Upper lobe of right lung (tissue), 1 donor: Measurements from ENCODE around the gene PLA2G4A. TPM values are rescaled to one million over a fixed set of nuclear protein-coding genes. Genes with fewer than 3 reads are reported as not detected.

ENCODE experiments used
- ATAC-seq: fragments of 200-7000 bp; cut with Tn5 transposase; one replicate; pipeline ENCODE4 v1.9.1; 2020; ENCODE audit warnings: mild to moderate bottlenecking, moderate library complexity
- DNase-seq: peaks from one replicate; pipeline ENCODE4 v3.0.0-alpha.2; 2020
- H3K27ac ChIP-seq: fragments of 200-600 bp; one replicate; pipeline ENCODE4 v1.8.0; 2022
- H3K27me3 ChIP-seq: fragments of 200-600 bp; one replicate; pipeline ENCODE4 v1.8.0; 2022; ENCODE audit warnings: mild to moderate bottlenecking
- H3K36me3 ChIP-seq: fragments of 200-600 bp; one replicate; pipeline ENCODE4 v1.8.0; 2022
- H3K4me1 ChIP-seq: fragments of 200-600 bp; one replicate; pipeline ENCODE4 v1.8.0; 2022
- H3K4me3 ChIP-seq: fragments of 200-600 bp; one replicate; pipeline ENCODE4 v1.8.0; 2022; ENCODE audit warnings: mild to moderate bottlenecking
- H3K9me3 ChIP-seq: fragments of 200-600 bp; one replicate; pipeline ENCODE4 v1.8.0; 2022
- intact Hi-C: fragments of 100-400 bp; cut with DNase I; formaldehyde crosslinking; loops from one replicate; pipeline ENCODE4 v1.11.0; 2022
- total RNA-seq: library from RNA; stranded (reverse); fragmentation: NEBNext Ultra II Directional; extraction: Animal tissue kit (Norgen Biotek cat#: 25700); gene quantifications from one replicate; pipeline ENCODE4 v1.2.1, GENCODE V29; 2021
- TF ChIP-seq, protein P1 (sequence below): fragments of 200-600 bp; IDR thresholded peaks from one replicate; pipeline ENCODE4 v1.8.0; 2022; ENCODE audit warnings: antibody characterized with exemption
- donor health status: DM: no; HTN: yes; CAD: no; lungs with severe emphysema.

PLA2G4A gene
- total RNA-seq, 1 donor from 2014 or later: 10.7 TPM

DNA sequence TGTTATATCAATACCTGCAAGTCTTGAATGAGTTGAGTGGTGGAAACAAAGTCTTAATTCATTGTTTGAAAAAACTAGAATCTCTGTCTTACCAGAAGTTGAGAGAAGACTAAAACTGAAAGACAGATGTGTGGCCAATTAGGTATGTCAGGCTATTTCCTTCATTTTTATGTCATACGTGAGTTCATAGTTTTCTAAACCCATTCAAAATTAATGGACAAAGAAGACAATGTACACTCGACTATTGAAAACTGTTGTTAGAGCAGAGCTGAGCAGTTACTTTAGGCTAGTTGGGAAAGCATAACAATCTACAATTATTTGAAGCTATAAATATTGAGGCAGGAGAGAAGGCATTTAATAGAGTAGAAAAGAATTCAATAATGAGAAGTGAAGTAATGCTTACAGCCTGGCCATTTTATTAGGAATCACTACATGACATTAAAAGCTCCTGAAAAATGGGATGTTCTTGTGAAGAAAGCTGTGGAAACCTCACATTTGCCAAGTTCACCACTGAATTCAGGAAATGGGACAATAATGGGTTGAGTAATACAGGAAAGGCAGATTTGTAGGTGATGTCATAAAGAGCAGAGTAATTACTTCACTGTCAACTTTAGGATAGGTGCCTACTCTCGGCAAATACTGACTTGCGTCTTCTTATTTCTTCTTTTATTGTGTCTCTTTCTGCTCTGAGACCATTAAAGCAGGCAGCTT lies 204.4 kb downstream of the PLA2G4A start:
- Histone ChIP-seq H3K9me3 (no peaks in the 10 kb centered on the region), H3K36me3 (no peaks in the 10 kb centered on the region), H3K27ac (no peak overlapping the region), H3K4me3 (no peak overlapping the region), H3K27me3 (no peaks in the 10 kb centered on the region), H3K4me1 (no peaks in the 10 kb centered on the region)
- ATAC-seq (no peak), DNase-seq (no peak)
- intact Hi-C loops: no loop called here
- TF ChIP-seq, protein P1, sequence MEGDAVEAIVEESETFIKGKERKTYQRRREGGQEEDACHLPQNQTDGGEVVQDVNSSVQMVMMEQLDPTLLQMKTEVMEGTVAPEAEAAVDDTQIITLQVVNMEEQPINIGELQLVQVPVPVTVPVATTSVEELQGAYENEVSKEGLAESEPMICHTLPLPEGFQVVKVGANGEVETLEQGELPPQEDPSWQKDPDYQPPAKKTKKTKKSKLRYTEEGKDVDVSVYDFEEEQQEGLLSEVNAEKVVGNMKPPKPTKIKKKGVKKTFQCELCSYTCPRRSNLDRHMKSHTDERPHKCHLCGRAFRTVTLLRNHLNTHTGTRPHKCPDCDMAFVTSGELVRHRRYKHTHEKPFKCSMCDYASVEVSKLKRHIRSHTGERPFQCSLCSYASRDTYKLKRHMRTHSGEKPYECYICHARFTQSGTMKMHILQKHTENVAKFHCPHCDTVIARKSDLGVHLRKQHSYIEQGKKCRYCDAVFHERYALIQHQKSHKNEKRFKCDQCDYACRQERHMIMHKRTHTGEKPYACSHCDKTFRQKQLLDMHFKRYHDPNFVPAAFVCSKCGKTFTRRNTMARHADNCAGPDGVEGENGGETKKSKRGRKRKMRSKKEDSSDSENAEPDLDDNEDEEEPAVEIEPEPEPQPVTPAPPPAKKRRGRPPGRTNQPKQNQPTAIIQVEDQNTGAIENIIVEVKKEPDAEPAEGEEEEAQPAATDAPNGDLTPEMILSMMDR: no peak

DNA sequence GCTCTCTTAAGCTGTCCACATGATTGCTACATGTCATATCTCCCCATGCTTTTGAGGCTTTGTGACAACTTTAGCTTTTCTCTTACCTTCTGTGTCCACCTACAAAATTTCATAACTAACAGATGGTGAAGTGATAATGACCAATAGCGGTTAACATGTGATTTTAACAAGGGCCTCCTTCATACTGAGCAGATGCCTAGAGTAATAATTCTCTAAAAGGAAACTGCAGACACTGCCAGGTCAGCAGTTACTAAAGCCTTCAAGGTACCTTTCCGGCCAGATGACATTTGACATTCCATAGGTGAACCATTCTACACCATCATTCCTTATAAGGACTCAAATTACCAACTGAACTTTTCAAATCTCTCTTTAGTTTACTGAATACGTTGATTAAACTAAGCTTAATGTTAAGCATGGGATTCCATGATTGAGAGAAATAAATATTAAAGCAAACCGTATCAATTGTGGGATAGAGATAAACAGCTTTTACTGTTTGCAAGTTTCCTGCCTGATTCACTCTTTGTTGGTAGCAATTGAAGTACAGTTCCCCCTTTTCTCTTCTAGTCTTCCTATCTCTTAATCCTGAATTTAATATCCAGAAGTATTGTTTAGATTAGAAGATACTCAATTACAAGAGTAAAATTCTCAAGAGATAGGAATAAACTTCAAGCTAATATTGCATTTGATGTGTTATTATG lies 205.1 kb downstream of the PLA2G4A start:
- Histone ChIP-seq H3K9me3 (no peaks in the 10 kb centered on the region), H3K27ac (no peak overlapping the region), H3K4me3 (no peak overlapping the region), H3K4me1 (no peaks in the 10 kb centered on the region), H3K27me3 (no peaks in the 10 kb centered on the region), H3K36me3 (no peaks in the 10 kb centered on the region)
- TF ChIP-seq, protein P1: no peak
- DNase-seq: no peak
- intact Hi-C loops: no loop called here
- ATAC-seq: no peak

DNA sequence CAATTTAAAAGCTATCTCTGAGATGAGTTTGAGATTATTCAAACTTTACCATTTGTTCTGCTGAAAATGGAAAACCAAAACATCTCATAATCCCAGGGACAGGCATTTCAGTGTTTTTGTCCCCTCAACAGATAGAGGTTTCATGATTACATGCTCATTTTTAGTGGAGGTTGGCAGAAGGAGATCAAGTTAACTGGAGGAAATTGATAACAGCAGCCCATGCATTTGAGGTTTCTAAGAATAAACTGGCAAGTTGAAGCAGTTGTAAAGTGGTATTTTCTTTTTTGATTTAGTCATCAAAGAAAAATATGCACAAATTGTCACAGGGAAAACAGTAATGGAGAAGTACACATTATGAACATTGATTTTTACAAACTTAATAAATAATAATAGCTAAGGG lies 205.8 kb downstream of the PLA2G4A start:
- ATAC-seq (no peak), DNase-seq (no peak)
- TF ChIP-seq, protein P1: no peak
- Histone ChIP-seq H3K4me1 (no peaks in the 10 kb centered on the region), H3K36me3 (no peaks in the 10 kb centered on the region), H3K9me3 (no peaks in the 10 kb centered on the region), H3K27me3 (no peaks in the 10 kb centered on the region), H3K4me3 (no peak overlapping the region), H3K27ac (no peak overlapping the region)
- intact Hi-C loops: no loop called here

DNA sequence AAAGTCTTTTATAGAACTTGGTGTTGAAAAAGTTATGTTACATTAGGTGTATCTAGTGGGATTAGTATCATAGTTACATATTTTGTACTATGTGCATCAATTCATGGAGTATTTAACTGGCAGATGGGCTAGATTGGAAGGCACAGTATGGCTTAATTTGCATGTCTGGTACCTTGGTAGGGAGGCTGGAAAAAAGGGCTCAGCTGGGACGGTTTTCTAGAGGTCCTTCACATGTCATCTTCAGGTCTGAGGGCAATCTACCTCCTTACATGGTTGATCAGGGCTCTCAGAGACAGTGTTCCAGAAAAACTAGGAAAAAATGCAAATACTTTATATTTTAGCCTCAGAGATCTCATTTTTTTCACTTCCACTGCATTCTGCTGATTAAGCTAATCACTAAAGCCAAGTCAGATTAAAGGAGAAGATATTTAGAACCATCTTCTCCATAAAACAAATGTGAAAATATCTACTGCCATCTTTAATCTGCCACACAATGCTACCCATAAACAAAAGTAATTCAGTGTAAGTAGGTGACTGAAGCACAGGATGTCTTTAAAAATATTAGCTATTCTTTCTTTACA lies 209.3 kb downstream of the PLA2G4A start:
- DNase-seq (no peak), ATAC-seq (no peak)
- TF ChIP-seq, protein P1: no peak
- Histone ChIP-seq H3K36me3 (no peaks in the 10 kb centered on the region), H3K4me1 (no peaks in the 10 kb centered on the region), H3K9me3 (no peaks in the 10 kb centered on the region), H3K27ac (no peak overlapping the region), H3K4me3 (no peak overlapping the region), H3K27me3 (no peaks in the 10 kb centered on the region)
- intact Hi-C loops: no loop called here

Other genes with a start within 250 kb of the PLA2G4A start
- 30.4 TPM for gene PTGS2, start 148.5 kb upstream of the PLA2G4A start, total RNA-seq